SK-N-MC (cell line): ENCODE measurements around the gene GRM5.

Experiments used
- EZH2 ChIP-seq: fragments of 200-600 bp; sonication (generic); IDR thresholded peaks from one replicate; pipeline ENCODE4 v1.6.1; 2017; ENCODE audit warnings: antibody characterized with exemption
- POLR2AphosphoS5 ChIP-seq: IDR thresholded peaks from 2 replicates; pipeline ENCODE4 v1.6.1; 2012; ENCODE audit warnings: mild to moderate bottlenecking, low read depth, low read length, borderline replicate concordance

DNA sequence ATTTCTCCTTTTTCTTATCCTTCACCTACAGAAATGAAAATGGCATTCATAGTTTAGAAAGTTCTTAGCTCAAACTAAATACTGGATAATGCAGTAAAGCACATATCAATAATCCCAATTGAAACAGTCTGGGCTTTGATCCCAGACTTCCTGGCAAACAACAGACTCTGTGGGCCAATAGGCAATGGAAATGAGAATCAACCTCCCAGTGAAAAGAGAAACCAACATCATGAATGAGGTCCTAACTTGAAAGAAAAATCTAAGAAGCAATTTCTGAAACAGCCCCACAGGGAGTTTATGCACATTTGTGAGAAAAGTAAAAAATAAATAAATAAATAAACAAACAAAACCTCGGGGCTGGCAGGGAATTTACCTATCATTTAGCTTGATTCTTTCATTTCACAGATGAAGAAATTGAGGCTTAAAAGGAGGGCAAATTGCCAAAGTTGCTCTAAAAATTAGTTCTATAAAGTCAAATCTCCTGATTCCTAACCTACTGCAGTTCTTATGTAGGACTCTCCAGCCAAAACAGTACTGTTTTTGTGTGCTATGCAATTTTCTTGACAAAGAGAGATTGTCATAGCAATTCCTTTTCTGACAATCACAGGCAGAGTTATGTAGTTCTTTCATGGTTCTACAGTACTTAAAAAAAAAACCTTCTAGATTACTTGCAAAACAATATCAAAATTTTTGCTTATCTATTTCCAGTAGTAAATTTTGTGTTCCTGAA lies 265.8 kb downstream of the GRM5 start:
- TF ChIP-seq POLR2AphosphoS5 (no peak), EZH2 (no peak)
